Measurements from ENCODE around the gene PCSK9.

GRCh38 chr1:55038974-55039341 is 390 bp upstream of the PCSK9 start:
- TF ChIP-seq CTCF (IDR thresholded peaks at IDR 0.05; ENCODE audit: low read length) (no peak), EZH2 (IDR thresholded peaks at IDR 0.05; ENCODE audit: borderline replicate concordance, low read length) (no peak)

Data from OCI-LY1 (cell line).